Measurements from ENCODE around the gene SNAP25.

Gene SNAP25

DNA sequence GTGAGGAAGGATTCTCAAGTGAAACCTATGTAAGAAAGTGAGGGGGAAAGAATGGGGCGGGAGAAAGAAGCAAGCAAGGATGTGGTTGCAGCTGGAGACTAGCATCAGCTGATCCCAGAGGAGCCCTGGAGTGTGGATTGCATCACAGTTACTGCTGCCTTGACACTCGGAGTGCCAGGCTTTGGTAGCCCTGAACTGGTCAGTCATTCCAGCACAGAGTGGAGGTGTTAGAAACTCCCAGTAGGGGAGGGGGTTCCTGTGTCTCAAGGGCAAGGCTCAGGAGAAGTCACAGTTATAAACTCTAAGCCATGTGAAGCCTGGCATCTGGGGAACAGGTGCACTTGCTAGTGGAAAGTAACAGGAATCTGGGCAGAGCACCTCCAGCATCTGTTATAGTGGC lies 23.5 kb downstream of the SNAP25 start:
- H3K27ac ChIP-seq (ENCODE audit: low read depth, low read length) = no peak overlapping the region
- no peaks in the 10 kb centered on the region for H3F3A ChIP-seq (ENCODE audit: insufficient read depth)
- no peak overlapping the region for H2AFZ ChIP-seq (ENCODE audit: low read depth, low read length, severe bottlenecking)
- H3K9me2 ChIP-seq (replicated peaks; ENCODE audit: insufficient read depth, low read length) = no peaks in the 10 kb centered on the region
- no peaks in the 10 kb centered on the region for H3K9me3 ChIP-seq (ENCODE audit: insufficient read depth, low read length)
- H3K79me2 ChIP-seq (ENCODE audit: insufficient read depth, low read length) = no peaks in the 10 kb centered on the region
- no peak overlapping the region for H3K4me3 ChIP-seq (ENCODE audit: insufficient read depth, low read length, poor library complexity, severe bottlenecking)
- TF ChIP-seq, protein P1, sequence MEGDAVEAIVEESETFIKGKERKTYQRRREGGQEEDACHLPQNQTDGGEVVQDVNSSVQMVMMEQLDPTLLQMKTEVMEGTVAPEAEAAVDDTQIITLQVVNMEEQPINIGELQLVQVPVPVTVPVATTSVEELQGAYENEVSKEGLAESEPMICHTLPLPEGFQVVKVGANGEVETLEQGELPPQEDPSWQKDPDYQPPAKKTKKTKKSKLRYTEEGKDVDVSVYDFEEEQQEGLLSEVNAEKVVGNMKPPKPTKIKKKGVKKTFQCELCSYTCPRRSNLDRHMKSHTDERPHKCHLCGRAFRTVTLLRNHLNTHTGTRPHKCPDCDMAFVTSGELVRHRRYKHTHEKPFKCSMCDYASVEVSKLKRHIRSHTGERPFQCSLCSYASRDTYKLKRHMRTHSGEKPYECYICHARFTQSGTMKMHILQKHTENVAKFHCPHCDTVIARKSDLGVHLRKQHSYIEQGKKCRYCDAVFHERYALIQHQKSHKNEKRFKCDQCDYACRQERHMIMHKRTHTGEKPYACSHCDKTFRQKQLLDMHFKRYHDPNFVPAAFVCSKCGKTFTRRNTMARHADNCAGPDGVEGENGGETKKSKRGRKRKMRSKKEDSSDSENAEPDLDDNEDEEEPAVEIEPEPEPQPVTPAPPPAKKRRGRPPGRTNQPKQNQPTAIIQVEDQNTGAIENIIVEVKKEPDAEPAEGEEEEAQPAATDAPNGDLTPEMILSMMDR (IDR thresholded peaks at IDR 0.05; ENCODE audit: insufficient read depth, low read length, poor library complexity, severe bottlenecking) = no peak
- no peak for TF ChIP-seq EZH2phosphoT487 (conservative IDR thresholded peaks at IDR 0.05; ENCODE audit: low read length)
- no peak overlapping the region for H3K9ac ChIP-seq (ENCODE audit: low read length)
- no peak overlapping the region for H3K4me2 ChIP-seq (ENCODE audit: low read depth, low read length, poor library complexity, severe bottlenecking)
- no peaks in the 10 kb centered on the region for H4K20me1 ChIP-seq (ENCODE audit: low read depth, low read length)
- no peaks in the 10 kb centered on the region for H3K27me3 ChIP-seq (ENCODE audit: low read length)
- H3K36me3 ChIP-seq (ENCODE audit: low read length) = no peaks in the 10 kb centered on the region

DNA sequence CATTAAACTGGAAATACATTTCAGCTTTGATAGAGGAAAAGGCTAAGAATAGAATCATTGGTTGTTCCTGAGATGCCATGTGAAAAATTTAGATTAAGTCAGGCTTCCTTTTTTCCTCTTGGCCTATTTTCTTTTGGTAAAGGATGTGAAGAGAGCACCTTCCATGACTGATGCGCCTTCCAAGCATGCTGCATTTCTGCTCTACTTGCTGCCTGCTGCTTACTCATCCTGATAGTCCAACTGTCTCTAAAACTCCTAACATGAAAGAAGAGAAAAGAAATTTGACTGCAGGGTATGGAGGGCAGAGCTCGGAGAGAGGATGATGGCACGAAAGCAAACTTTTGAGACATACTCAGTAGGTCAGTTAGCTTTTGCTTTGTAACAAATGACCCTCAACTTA lies 28.8 kb downstream of the SNAP25 start:
- H3F3A ChIP-seq (ENCODE audit: insufficient read depth) = no peaks in the 10 kb centered on the region
- no peaks in the 10 kb centered on the region for H4K20me1 ChIP-seq (ENCODE audit: low read depth, low read length)
- no peaks in the 10 kb centered on the region for H3K27me3 ChIP-seq (ENCODE audit: low read length)
- H3K4me3 ChIP-seq (ENCODE audit: insufficient read depth, low read length, poor library complexity, severe bottlenecking) = no peak overlapping the region
- no peaks in the 10 kb centered on the region for H3K36me3 ChIP-seq (ENCODE audit: low read length)
- no peak for TF ChIP-seq EZH2phosphoT487 (conservative IDR thresholded peaks at IDR 0.05; ENCODE audit: low read length)
- TF ChIP-seq, protein P1 (IDR thresholded peaks at IDR 0.05; ENCODE audit: insufficient read depth, low read length, poor library complexity, severe bottlenecking) = no peak
- H3K79me2 ChIP-seq (ENCODE audit: insufficient read depth, low read length) = no peaks in the 10 kb centered on the region
- H3K27ac ChIP-seq (ENCODE audit: low read depth, low read length) = no peak overlapping the region
- no peak overlapping the region for H3K4me2 ChIP-seq (ENCODE audit: low read depth, low read length, poor library complexity, severe bottlenecking)
- no peak overlapping the region for H3K9ac ChIP-seq (ENCODE audit: low read length)
- no peaks in the 10 kb centered on the region for H3K9me3 ChIP-seq (ENCODE audit: insufficient read depth, low read length)
- H3K9me2 ChIP-seq (replicated peaks; ENCODE audit: insufficient read depth, low read length) = no peaks in the 10 kb centered on the region
- no peak overlapping the region for H2AFZ ChIP-seq (ENCODE audit: low read depth, low read length, severe bottlenecking)

DNA sequence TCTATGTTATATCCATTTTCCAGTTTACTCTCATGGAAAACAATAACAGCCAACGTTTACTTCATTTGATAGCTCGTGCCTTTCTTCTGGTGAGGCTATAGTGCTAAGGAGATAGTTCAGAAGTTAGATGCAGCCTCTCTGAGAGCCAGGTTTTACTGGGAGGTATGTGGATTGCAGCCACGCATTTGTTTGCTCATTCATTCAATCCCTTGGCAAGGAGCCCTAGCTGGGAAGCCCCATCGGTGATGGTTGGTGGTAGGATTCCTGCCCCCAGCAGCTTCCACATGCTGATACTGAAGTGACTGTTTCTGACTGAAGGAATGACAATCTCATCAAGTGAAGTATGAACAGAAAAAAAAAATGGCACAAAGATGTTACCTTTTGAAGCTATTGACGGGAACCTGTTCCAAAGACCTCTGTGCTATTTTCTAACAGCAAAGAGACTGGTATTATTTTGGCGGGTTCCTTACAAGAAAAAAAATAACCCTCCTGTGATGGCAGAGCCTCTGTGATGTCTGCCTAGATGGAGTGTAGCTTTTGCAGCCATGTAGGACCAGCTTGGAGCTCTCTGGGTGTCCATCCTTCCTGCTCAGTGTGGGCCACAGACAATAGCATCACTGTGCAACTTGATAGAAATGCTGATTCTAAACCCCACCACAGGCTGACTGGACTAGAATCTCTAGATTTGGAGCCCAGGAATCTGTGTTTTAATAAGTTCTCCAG lies 30.6 kb downstream of the SNAP25 start:
- Histone ChIP-seq H3K9ac (ENCODE audit: low read length) (no peak overlapping the region), H3K9me2 (replicated peaks; ENCODE audit: insufficient read depth, low read length) (no peaks in the 10 kb centered on the region), H3K4me3 (ENCODE audit: insufficient read depth, low read length, poor library complexity, severe bottlenecking) (no peak overlapping the region), H3K36me3 (ENCODE audit: low read length) (no peaks in the 10 kb centered on the region), H3K27ac (ENCODE audit: low read depth, low read length) (no peak overlapping the region), H3K4me2 (ENCODE audit: low read depth, low read length, poor library complexity, severe bottlenecking) (no peak overlapping the region), H3K79me2 (ENCODE audit: insufficient read depth, low read length) (no peaks in the 10 kb centered on the region), H2AFZ (ENCODE audit: low read depth, low read length, severe bottlenecking) (no peak overlapping the region), H3K9me3 (ENCODE audit: insufficient read depth, low read length) (no peaks in the 10 kb centered on the region), H4K20me1 (ENCODE audit: low read depth, low read length) (no peaks in the 10 kb centered on the region), H3F3A (ENCODE audit: insufficient read depth) (no peaks in the 10 kb centered on the region), H3K27me3 (ENCODE audit: low read length) (no peaks in the 10 kb centered on the region)
- no peak for TF ChIP-seq EZH2phosphoT487 (conservative IDR thresholded peaks at IDR 0.05; ENCODE audit: low read length)
- TF ChIP-seq, protein P1 (IDR thresholded peaks at IDR 0.05; ENCODE audit: insufficient read depth, low read length, poor library complexity, severe bottlenecking) = no peak
